HUES48 (cell line): ENCODE results near the gene PPP6R1.
A peak's percentile ranks its signal among the peaks of the same experiment; 100 is the strongest.

ENCODE experiments used
- H3K27ac ChIP-seq: one replicate; pipeline ENCODE4 v1.7.0; 2013; ENCODE audit warnings: low read depth, low read length, inconsistent platforms
- H3K27me3 ChIP-seq: 2 replicates; pipeline ENCODE4 v1.6.1; 2013; ENCODE audit warnings: mild to moderate bottlenecking, low read length; ENCODE audit not compliant: control insufficient read depth, insufficient read depth
- H3K36me3 ChIP-seq: 2 replicates; pipeline ENCODE4 v1.6.1; 2013; ENCODE audit warnings: low read length; ENCODE audit not compliant: control insufficient read depth, insufficient read depth
- H3K4me1 ChIP-seq: 2 replicates; pipeline ENCODE4 v1.6.1; 2013; ENCODE audit warnings: mild to moderate bottlenecking, low read length; ENCODE audit not compliant: control insufficient read depth, insufficient read depth
- H3K4me3 ChIP-seq: 2 replicates; pipeline ENCODE4 v1.5.1; 2013; ENCODE audit warnings: mild to moderate bottlenecking, low read depth, low read length
- H3K9ac ChIP-seq: 2 replicates; pipeline ENCODE4 v1.6.1; 2013; ENCODE audit warnings: mild to moderate bottlenecking, low read depth, low read length, moderate library complexity
- H3K9me3 ChIP-seq: 2 replicates; pipeline ENCODE4 v1.6.1; 2013; ENCODE audit warnings: low read length; ENCODE audit not compliant: control insufficient read depth, insufficient read depth

The PPP6R1 gene

GRCh38 chr19:55300886-55301458 lies 42.2 kb upstream of the PPP6R1 start:
- H3K27ac ChIP-seq, result no peak overlapping the region
- no peak overlapping the region for H3K9ac ChIP-seq
- H3K9me3 ChIP-seq, result no peaks in the 10 kb centered on the region
- no peak overlapping the region for H3K4me3 ChIP-seq
- peaks cover 6% of the 10 kb centered on the region; the same call in 1 of the 2 replicates for H3K4me1 ChIP-seq
- no peaks in the 10 kb centered on the region for H3K27me3 ChIP-seq
- peaks cover 56% of the 10 kb centered on the region for H3K36me3 ChIP-seq

GRCh38 chr19:55299991-55300390 lies 41.2 kb upstream of the PPP6R1 start:
- H3K4me1 ChIP-seq, result peaks cover 6% of the 10 kb centered on the region; the same call in 1 of the 2 replicates
- H3K27ac ChIP-seq, result no peak overlapping the region
- no peaks in the 10 kb centered on the region for H3K27me3 ChIP-seq
- no peaks in the 10 kb centered on the region for H3K9me3 ChIP-seq
- no peak overlapping the region for H3K9ac ChIP-seq
- H3K36me3 ChIP-seq, result peaks cover 56% of the 10 kb centered on the region
- H3K4me3 ChIP-seq, result no peak overlapping the region

DNA sequence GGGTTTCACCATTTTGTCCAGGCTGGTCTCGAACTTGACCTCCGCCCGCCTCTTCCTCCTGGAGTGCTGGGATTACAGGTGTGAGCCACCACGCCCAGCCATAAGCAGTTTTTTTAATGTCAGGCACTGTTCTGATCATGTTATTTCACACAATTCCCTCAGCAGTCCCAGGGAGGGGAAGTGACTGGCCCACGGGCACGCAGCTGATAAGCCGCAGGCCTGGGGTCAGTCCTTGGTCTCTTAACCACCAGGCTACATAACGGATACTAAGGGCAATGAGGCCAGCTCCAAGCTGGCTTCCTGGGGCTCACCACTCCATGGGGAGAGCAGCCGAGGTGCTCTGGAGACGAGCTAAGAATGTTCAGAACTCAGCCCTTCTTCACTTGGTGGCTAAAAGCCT lies 38.5 kb upstream of the PPP6R1 start:
- Histone ChIP-seq H3K9me3 (no peaks in the 10 kb centered on the region), H3K27ac (no peak overlapping the region), H3K36me3 (peaks cover 53% of the 10 kb centered on the region), H3K4me1 (peaks cover 6% of the 10 kb centered on the region; the same call in 1 of the 2 replicates), H3K27me3 (no peaks in the 10 kb centered on the region), H3K4me3 (no peak overlapping the region), H3K9ac (no peak overlapping the region)

GRCh38 chr19:55289117-55289796 lies 30.4 kb upstream of the PPP6R1 start:
- H3K4me1 ChIP-seq, result no peaks in the 10 kb centered on the region
- peaks cover 49% of the 10 kb centered on the region for H3K36me3 ChIP-seq
- H3K9me3 ChIP-seq, result no peaks in the 10 kb centered on the region
- H3K27ac ChIP-seq, result no peak overlapping the region
- no peak overlapping the region for H3K9ac ChIP-seq
- H3K27me3 ChIP-seq, result no peaks in the 10 kb centered on the region
- H3K4me3 ChIP-seq, result no peak overlapping the region

DNA sequence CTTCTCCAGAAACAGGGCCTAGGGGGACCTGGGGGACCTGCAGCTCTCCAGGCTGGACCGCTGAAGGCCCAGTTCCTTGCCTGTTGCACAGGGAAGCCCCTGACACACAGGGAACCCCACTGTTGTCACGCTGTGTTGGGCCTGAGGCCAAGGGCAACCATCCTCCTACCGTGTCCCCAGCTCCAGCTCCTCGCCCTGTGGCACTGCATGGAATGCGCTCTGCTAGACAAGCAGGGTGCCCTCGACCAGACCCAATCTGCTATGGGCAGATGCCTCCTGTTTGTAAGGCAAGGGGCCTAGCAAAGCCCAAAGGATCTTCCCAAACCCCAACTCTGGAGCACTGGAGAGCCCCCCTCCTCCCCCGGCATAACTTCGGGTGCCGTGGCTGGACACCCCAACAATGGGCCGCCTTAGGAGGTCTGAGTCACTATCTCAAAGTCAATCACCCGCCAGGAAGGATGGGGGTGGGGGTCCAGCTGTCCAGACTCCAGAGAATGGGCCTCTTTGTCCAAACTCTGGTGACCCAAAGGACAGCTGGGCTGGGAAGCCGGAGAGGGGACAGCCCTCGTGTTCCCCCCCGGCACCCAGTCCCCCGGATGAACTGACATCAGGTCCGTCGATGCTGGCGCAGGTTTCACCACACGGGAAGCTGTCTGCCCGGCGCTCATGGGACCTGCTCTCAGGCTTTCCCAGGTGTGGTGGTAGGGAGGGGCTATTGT lies 28.7 kb upstream of the PPP6R1 start:
- peaks cover 37% of the 10 kb centered on the region for H3K36me3 ChIP-seq
- no peak overlapping the region for H3K9ac ChIP-seq
- H3K27ac ChIP-seq, result no peak overlapping the region
- H3K27me3 ChIP-seq, result no peaks in the 10 kb centered on the region
- no peaks in the 10 kb centered on the region for H3K9me3 ChIP-seq
- H3K4me3 ChIP-seq, result no peak overlapping the region
- no peaks in the 10 kb centered on the region for H3K4me1 ChIP-seq

DNA sequence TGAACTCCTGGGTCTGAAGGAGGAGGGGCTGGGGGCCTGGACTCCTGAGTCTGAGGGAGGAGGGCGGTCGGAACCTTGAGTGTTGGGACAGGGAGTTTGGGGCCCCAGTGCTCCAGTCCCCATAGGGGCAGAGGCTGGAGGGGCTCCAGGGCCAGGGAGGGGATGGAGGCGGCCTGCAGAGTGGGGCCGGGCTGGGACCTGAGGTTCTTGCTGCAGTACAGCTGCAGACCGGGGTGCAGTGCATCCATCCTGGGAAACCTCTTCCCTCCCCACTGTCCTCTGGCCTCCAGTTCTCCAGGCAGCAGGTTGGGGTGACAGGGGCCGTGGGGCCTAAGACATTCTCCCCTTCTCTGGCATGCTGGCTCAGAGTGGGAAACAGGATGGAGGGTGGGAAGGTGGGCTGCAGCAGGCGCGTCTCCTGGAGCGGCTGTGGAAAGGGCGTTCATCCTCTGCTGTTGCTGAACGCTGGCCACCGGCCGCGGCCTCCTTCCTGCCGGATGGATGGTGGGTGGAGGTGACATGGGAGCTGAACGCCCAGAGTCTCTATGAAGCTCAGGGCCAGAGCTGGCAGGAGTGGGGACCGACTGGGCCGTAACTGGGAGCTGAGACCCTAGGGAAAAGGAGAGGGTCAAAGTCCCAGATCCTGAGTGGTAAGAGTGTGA lies 26.5 kb upstream of the PPP6R1 start:
- H3K36me3 ChIP-seq, result peaks cover 27% of the 10 kb centered on the region
- H3K27me3 ChIP-seq, result no peaks in the 10 kb centered on the region
- H3K4me1 ChIP-seq, result peaks cover 3% of the 10 kb centered on the region; the same call in 1 of the 2 replicates
- no peaks in the 10 kb centered on the region for H3K9me3 ChIP-seq
- H3K9ac ChIP-seq, result no peak overlapping the region
- H3K27ac ChIP-seq, result no peak overlapping the region
- H3K4me3 ChIP-seq, result peak overlapping the region; percentile 50

DNA sequence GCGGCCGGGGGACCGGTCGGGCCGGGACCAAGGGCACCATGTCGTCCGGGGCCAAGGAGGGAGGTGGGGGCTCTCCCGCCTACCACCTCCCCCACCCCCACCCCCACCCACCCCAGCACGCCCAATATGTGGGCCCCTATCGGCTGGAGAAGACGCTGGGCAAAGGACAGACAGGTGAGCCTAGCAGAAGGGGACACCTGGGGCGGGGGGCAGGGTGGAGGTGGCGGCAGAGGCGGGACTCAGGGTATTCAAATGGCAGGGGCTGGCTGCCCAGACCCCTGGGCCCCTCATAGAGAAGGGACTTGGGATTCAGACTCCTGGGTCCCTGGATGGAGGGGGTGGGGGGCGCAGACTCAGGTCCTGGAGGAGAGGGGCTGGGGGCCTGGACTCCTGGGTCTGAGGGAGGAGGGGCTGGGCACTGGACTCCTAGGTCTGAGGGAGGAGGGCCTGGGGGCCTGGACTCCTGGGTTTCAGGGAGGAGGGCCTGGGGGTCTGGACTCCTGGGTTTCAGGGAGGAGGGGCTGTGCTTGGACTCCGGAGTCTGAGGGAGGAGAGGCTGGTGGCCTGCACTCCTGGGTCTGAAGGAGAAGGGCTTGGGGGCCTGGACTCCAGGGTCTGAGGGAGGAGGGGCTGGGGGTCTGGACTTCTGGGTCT lies 25.7 kb upstream of the PPP6R1 start:
- H3K4me1 ChIP-seq, result peaks cover 3% of the 10 kb centered on the region; the same call in 1 of the 2 replicates
- H3K9me3 ChIP-seq, result no peaks in the 10 kb centered on the region
- no peak overlapping the region for H3K9ac ChIP-seq
- peak overlapping the region; percentile 50 for H3K4me3 ChIP-seq
- H3K36me3 ChIP-seq, result peaks cover 20% of the 10 kb centered on the region
- peak overlapping the region; percentile 71 for H3K27ac ChIP-seq
- H3K27me3 ChIP-seq, result no peaks in the 10 kb centered on the region

DNA sequence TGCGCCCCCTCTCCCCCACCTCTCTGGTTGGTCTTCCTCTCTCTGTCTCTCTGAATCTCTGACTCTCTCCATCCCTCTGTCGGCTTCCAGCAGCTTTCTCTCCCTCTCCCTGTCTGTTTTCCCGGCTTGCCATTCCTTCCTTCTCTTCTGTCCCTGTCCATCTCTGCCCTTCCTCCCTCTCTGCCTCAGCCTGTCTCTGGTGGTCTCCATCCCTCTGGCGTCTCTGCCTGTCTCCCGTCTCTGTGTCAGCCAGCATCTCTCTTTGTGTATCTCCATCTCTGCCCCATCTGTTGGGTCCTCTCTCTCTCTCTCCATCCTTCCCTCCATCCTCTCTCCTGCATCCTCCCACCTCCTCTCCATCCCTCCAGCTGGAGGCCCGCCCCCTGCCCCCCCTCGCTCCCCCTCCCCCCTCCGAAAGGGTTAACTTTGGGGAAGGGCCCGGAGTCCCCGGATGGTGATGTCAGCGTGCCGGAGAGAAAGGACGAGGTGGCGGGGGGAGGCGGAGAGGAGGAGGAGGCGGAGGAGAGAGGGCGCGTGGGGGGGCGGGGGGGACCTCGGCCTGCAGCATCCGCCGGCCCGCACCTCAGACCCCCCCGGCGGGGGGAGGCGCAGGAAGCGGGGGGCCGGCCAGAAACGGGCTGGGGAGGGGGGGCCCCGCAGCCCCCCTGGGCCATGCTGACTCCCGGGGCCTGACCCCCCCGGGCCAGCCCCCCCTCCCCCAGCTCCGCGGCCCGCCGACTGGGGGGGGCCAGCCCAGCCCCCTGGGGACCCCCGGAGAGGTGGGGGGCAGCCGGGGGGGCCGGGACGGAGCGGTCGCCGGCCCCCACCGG lies 24.9 kb upstream of the PPP6R1 start, which contains the start of gene BRSK1:
Gene BRSK1 (plus strand): TSS at position 450 of the 830 bp plus-strand sequence. CDS start 446 bp downstream, outside the sequence.
- Histone ChIP-seq H3K36me3 (peaks cover 12% of the 10 kb centered on the region), H3K9me3 (no peaks in the 10 kb centered on the region), H3K27me3 (no peaks in the 10 kb centered on the region), H3K4me1 (peaks cover 3% of the 10 kb centered on the region), H3K27ac (peak within 1 kb of the TSS; percentile 71), H3K9ac (no peak within 1 kb of the TSS), H3K4me3 (peak within 1 kb of the TSS; percentile 50)

- Histone ChIP-seq H3K27ac (peak within 1 kb of the TSS; percentile 97), H3K4me3 (peak within 1 kb of the TSS; percentile 93)
Observed at GRCh38 chr19:55279770-55280643, 21.2 kb upstream of the PPP6R1 start, which contains the start of gene HSPBP1. TSS of gene HSPBP1 (minus strand) at chr19:55280110. CDS start at chr19:55279608, 502 bp downstream.

More at GRCh38 chr19:55279770-55280643, 21.2 kb upstream of the PPP6R1 start, which contains the start of gene HSPBP1:
- Histone ChIP-seq H3K27me3 (no peaks in the 10 kb centered on the region), H3K36me3 (peaks cover 14% of the 10 kb centered on the region), H3K4me1 (peaks cover 3% of the 10 kb centered on the region), H3K9me3 (no peaks in the 10 kb centered on the region), H3K9ac (peak within 1 kb of the TSS; percentile 62; the same call in 1 of the 2 replicates)
